B cell (primary cell): ENCODE measurements around the gene GPR21.

Experiments used
- EZH2 ChIP-seq: IDR thresholded peaks from 2 replicates; pipeline ENCODE4 v1.6.1; 2012; ENCODE audit warnings: borderline replicate concordance, low read depth, mild to moderate bottlenecking, moderate library complexity, low read length; ENCODE audit not compliant: insufficient read depth, poor library complexity, severe bottlenecking
- TF ChIP-seq, protein P1 (sequence below): fragments of 200-600 bp; IDR thresholded peaks from one replicate; pipeline ENCODE4 v1.8.0; 2022; ENCODE audit warnings: antibody characterized with exemption, mild to moderate bottlenecking

DNA sequence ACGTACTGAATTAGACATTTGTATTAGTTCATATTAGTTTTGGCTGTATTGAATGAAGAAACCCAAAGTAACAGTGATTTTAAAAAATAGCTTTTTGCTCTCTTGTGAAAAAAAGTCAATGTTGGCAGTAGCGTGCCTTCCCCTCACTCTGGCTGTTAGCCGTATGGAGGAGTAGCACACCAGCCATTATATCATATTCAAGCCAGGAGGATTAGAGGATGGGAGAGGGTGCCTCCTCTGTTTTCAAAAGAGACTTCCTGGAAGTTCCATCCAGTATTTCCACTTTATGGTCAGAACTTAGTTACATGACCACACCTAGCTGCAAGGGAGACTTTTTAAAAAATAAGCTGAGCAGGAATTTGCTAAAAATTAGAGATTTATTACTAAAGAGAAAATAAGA is 41.2 kb downstream of the GPR21 start:
- TF ChIP-seq, protein P1, sequence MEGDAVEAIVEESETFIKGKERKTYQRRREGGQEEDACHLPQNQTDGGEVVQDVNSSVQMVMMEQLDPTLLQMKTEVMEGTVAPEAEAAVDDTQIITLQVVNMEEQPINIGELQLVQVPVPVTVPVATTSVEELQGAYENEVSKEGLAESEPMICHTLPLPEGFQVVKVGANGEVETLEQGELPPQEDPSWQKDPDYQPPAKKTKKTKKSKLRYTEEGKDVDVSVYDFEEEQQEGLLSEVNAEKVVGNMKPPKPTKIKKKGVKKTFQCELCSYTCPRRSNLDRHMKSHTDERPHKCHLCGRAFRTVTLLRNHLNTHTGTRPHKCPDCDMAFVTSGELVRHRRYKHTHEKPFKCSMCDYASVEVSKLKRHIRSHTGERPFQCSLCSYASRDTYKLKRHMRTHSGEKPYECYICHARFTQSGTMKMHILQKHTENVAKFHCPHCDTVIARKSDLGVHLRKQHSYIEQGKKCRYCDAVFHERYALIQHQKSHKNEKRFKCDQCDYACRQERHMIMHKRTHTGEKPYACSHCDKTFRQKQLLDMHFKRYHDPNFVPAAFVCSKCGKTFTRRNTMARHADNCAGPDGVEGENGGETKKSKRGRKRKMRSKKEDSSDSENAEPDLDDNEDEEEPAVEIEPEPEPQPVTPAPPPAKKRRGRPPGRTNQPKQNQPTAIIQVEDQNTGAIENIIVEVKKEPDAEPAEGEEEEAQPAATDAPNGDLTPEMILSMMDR: no peak
- TF ChIP-seq EZH2: no peak
